ENCODE data around the gene TSPAN7. TPM values are rescaled to one million over a fixed set of nuclear protein-coding genes. Genes with fewer than 3 reads are reported as not detected.

Gene TSPAN7
- polyA plus RNA-seq, 4 donors: 6.9 to 70.5 (median 31.4) TPM

DNA sequence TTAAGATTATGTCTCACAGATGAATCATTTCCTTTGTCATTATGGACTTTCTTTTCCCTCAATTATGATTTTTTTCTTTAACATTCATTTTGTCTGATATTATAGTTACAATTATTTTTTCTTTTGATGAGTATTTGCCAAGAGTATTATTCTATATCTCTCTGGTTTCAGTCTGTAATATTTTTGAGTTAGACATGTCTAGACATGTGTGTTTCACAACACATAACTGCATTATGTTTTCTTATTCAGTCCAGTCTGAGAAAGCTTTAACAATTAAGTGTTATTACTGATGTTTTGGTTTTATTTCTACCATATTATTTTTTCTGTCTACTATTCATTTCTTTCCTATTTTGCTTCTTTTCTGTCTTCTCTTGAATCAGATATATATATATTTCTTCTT, 131.6 kb downstream of the TSPAN7 start:
- DNase-seq (no peak), FAIRE-seq (peak; percentile 89)
- Histone ChIP-seq H3K4me1 (ENCODE audit: control insufficient read depth in 3 of 3, insufficient read depth in 2 of 3, low read depth in 1 of 3, low read length in 2 of 3) (no peaks in the 10 kb centered on the region), H3K9me3 (ENCODE audit: control insufficient read depth in 2 of 2, insufficient read depth in 1 of 2, low read depth in 1 of 2, low read length in 1 of 2) (no peaks in the 10 kb centered on the region), H3K27ac (ENCODE audit: low read depth in 1 of 3, low read length in 2 of 3) (no peak overlapping the region), H3K36me3 (ENCODE audit: control insufficient read depth in 3 of 3, insufficient read depth in 2 of 3, low read depth in 1 of 3, low read length in 3 of 3) (peaks cover 0 to 1% (median 0%) of the 10 kb centered on the region in 3 donors), H3K27me3 (ENCODE audit: control insufficient read depth in 3 of 3, insufficient read depth in 3 of 3, low read length in 3 of 3) (no peaks in the 10 kb centered on the region), H3K4me3 (ENCODE audit: low read depth in 1 of 3, low read length in 3 of 3) (no peak overlapping the region)

DNA sequence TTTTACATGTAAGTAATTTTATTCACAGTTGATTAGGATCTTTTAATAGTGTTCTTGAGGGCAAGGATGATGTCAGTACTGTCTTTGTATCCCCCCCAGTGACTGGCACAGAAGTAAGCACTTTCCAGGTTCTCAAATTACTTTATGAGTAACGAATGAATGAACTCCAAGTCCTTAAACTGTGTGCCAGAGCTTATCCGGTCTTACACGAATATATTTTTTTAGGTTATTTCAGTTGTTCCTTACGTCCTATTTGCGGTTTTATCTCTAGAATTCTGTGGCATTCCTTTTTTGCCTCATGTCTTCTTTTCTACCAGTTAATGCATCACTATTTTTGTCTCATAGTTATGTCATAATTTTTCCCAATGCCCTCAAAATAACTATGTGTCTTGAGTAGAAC, 133.1 kb downstream of the TSPAN7 start:
- H3K4me3 ChIP-seq (ENCODE audit: low read depth in 1 of 3, low read length in 3 of 3): no peak overlapping the region
- H3K36me3 ChIP-seq (ENCODE audit: control insufficient read depth in 3 of 3, insufficient read depth in 2 of 3, low read depth in 1 of 3, low read length in 3 of 3): no peaks in the 10 kb centered on the region
- H3K27me3 ChIP-seq (ENCODE audit: control insufficient read depth in 3 of 3, insufficient read depth in 3 of 3, low read length in 3 of 3): no peaks in the 10 kb centered on the region
- H3K27ac ChIP-seq (ENCODE audit: low read depth in 1 of 3, low read length in 2 of 3): no peak overlapping the region
- no peak for FAIRE-seq
- no peaks in the 10 kb centered on the region for H3K4me1 ChIP-seq (ENCODE audit: control insufficient read depth in 3 of 3, insufficient read depth in 2 of 3, low read depth in 1 of 3, low read length in 2 of 3)
- H3K9me3 ChIP-seq (ENCODE audit: control insufficient read depth in 2 of 2, insufficient read depth in 1 of 2, low read depth in 1 of 2, low read length in 1 of 2): no peaks in the 10 kb centered on the region
- no peak for DNase-seq
- 83 to 92% (median 89%) methylated on average over 5 of the region's 5 CpGs for WGBS, 3 donors

DNA sequence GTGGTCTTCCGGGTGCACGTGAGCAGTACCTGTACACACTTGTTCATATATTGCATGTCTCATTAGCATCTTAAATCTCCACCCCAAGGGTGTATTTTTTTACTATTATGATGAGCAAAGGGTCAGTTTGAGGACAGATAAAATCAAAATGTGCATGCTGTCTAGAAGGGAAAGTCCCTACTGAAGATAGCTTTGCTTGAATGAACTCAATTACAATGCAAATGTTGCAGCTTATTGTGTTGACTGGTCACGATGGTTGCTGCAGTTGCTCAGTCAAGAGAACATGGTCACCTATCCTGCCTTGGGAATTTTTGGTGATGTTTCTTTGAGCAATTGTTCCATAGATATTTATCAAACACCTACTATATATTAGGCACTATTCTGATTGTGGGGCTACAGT, 136.1 kb downstream of the TSPAN7 start:
- WGBS, 3 donors: 83 to 93% (median 92%) methylated on average over 3 of the region's 3 CpGs
- H3K9me3 ChIP-seq (ENCODE audit: control insufficient read depth in 2 of 2, insufficient read depth in 1 of 2, low read depth in 1 of 2, low read length in 1 of 2): no peaks in the 10 kb centered on the region
- DNase-seq: no peak
- FAIRE-seq: no peak
- no peaks in the 10 kb centered on the region for H3K4me1 ChIP-seq (ENCODE audit: control insufficient read depth in 3 of 3, insufficient read depth in 2 of 3, low read depth in 1 of 3, low read length in 2 of 3)
- no peaks in the 10 kb centered on the region for H3K36me3 ChIP-seq (ENCODE audit: control insufficient read depth in 3 of 3, insufficient read depth in 2 of 3, low read depth in 1 of 3, low read length in 3 of 3)
- H3K27me3 ChIP-seq (ENCODE audit: control insufficient read depth in 3 of 3, insufficient read depth in 3 of 3, low read length in 3 of 3): no peaks in the 10 kb centered on the region
- H3K27ac ChIP-seq (ENCODE audit: low read depth in 1 of 3, low read length in 2 of 3): no peak overlapping the region
- no peak overlapping the region for H3K4me3 ChIP-seq (ENCODE audit: low read depth in 1 of 3, low read length in 3 of 3)

DNA sequence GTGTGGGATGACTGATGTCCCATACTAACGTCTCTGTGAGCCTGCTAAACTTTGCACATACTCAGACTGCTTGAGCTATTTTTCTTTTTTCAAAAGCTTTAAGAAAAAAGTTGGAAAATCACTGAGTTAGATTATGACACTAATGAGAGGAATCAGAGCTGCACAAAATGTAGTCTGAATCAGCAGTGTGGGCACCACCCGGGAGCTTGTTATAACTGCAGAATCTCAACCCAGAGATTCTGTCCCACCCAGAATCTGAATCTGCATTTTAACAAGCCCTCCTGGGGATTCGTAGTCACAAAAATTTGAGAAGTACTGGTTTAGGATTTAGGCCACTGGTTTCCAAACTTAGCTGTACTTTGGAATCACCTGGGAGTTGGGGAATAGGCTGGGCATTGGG, 137.8 kb downstream of the TSPAN7 start:
- Histone ChIP-seq H3K4me1 (ENCODE audit: control insufficient read depth in 3 of 3, insufficient read depth in 2 of 3, low read depth in 1 of 3, low read length in 2 of 3) (no peaks in the 10 kb centered on the region), H3K27me3 (ENCODE audit: control insufficient read depth in 3 of 3, insufficient read depth in 3 of 3, low read length in 3 of 3) (no peaks in the 10 kb centered on the region), H3K4me3 (ENCODE audit: low read depth in 1 of 3, low read length in 3 of 3) (no peak overlapping the region), H3K27ac (ENCODE audit: low read depth in 1 of 3, low read length in 2 of 3) (no peak overlapping the region), H3K36me3 (ENCODE audit: control insufficient read depth in 3 of 3, insufficient read depth in 2 of 3, low read depth in 1 of 3, low read length in 3 of 3) (no peaks in the 10 kb centered on the region), H3K9me3 (ENCODE audit: control insufficient read depth in 2 of 2, insufficient read depth in 1 of 2, low read depth in 1 of 2, low read length in 1 of 2) (no peaks in the 10 kb centered on the region)
- 67 to 78% (median 77%) methylated on average over 3 of the region's 3 CpGs for WGBS, 3 donors
- FAIRE-seq (no peak), DNase-seq (no peak)

DNA sequence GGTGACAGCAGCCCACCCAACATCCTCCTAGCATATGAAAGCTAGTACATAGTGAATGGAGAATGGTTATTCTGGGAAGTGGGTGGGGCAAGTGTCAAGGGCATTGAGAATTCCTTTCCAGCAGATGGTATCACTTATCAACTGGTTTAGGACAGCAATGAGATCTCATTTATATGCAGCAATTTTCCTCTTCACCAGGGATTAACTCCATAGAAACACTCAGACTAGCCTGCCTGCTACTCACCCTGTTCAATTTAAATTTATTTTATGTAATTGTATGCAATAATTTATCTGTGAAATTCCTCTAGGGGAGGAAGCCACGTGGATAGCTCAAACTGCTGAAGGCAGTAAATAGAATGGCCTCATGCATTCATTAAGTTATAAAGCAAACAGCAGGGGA, 138.4 kb downstream of the TSPAN7 start:
- Histone ChIP-seq H3K4me1 (ENCODE audit: control insufficient read depth in 3 of 3, insufficient read depth in 2 of 3, low read depth in 1 of 3, low read length in 2 of 3) (no peaks in the 10 kb centered on the region), H3K27ac (ENCODE audit: low read depth in 1 of 3, low read length in 2 of 3) (no peak overlapping the region), H3K4me3 (ENCODE audit: low read depth in 1 of 3, low read length in 3 of 3) (no peak overlapping the region), H3K36me3 (ENCODE audit: control insufficient read depth in 3 of 3, insufficient read depth in 2 of 3, low read depth in 1 of 3, low read length in 3 of 3) (no peaks in the 10 kb centered on the region), H3K27me3 (ENCODE audit: control insufficient read depth in 3 of 3, insufficient read depth in 3 of 3, low read length in 3 of 3) (no peaks in the 10 kb centered on the region), H3K9me3 (ENCODE audit: control insufficient read depth in 2 of 2, insufficient read depth in 1 of 2, low read depth in 1 of 2, low read length in 1 of 2) (no peaks in the 10 kb centered on the region)
- DNase-seq (no peak), FAIRE-seq (no peak)
- 25 to 38% (median 30%) methylated on average over 1 of the region's 1 CpG for WGBS, 3 donors

DNA sequence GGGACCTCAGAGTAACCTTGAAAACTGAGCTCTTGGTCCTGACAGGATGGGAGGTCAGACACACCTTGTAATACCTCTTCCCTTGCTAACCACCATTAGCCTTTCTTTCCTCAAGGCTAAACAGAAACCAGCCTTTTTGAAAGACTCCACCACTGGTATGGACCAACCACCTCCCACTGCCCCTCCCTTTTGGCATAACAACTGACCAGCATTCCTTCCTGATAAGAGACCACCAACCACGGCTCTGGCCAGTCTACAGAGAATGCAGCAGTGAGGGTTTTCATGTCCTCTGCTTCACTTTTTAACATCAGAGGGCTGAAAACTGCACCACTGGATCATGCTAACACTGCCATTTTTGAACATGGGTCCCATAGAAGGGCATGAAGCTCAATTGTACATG, 139.7 kb downstream of the TSPAN7 start:
- Histone ChIP-seq H3K4me1 (ENCODE audit: control insufficient read depth in 3 of 3, insufficient read depth in 2 of 3, low read depth in 1 of 3, low read length in 2 of 3) (no peaks in the 10 kb centered on the region), H3K9me3 (ENCODE audit: control insufficient read depth in 2 of 2, insufficient read depth in 1 of 2, low read depth in 1 of 2, low read length in 1 of 2) (no peaks in the 10 kb centered on the region), H3K4me3 (ENCODE audit: low read depth in 1 of 3, low read length in 3 of 3) (no peak overlapping the region), H3K27ac (ENCODE audit: low read depth in 1 of 3, low read length in 2 of 3) (no peak overlapping the region), H3K27me3 (ENCODE audit: control insufficient read depth in 3 of 3, insufficient read depth in 3 of 3, low read length in 3 of 3) (no peaks in the 10 kb centered on the region), H3K36me3 (ENCODE audit: control insufficient read depth in 3 of 3, insufficient read depth in 2 of 3, low read depth in 1 of 3, low read length in 3 of 3) (no peaks in the 10 kb centered on the region)
- WGBS, 3 donors: 58 to 63% (median 62%) methylated on average over 1 of the region's 1 CpG
- FAIRE-seq: no peak
- no peak for DNase-seq

DNA sequence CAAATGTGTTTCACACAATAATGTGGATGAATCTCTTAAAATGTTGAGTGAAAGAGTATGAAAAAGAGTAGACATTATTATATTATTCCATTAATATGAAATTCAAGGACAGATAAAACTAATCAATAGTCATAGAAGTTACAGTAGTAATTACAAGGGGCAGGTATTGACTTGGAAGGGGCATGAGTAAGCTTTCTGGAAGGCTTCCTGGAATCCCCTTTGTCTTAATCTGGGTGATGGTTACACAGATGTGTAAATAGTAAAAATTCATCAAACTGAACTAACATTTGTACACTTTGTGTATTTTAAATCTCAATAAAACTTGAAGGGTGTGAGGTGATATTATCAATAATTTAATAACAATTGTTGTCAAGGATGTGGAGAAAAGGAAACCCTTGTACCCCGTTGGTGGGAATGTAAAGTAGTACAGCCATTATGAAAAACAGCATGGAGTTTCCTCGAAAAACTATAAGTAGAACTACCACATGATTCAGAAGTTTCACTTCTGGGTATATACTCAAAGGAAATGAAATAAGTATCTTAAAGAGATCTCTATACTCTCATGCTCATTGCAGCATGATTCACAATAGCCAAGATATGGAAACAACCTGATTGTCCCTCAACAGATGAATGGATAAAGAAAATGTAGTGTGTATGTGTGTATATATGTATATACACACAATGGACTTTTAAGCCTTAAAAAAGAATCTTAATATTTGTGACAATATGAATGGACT, 143.0 kb downstream of the TSPAN7 start:
- WGBS, 3 donors: 59 to 80% (median 65%) methylated on average over 2 of the region's 2 CpGs
- Histone ChIP-seq H3K4me1 (ENCODE audit: control insufficient read depth in 3 of 3, insufficient read depth in 2 of 3, low read depth in 1 of 3, low read length in 2 of 3) (no peaks in the 10 kb centered on the region), H3K9me3 (ENCODE audit: control insufficient read depth in 2 of 2, insufficient read depth in 1 of 2, low read depth in 1 of 2, low read length in 1 of 2) (no peaks in the 10 kb centered on the region), H3K36me3 (ENCODE audit: control insufficient read depth in 3 of 3, insufficient read depth in 2 of 3, low read depth in 1 of 3, low read length in 3 of 3) (no peaks in the 10 kb centered on the region), H3K4me3 (ENCODE audit: low read depth in 1 of 3, low read length in 3 of 3) (no peak overlapping the region), H3K27ac (ENCODE audit: low read depth in 1 of 3, low read length in 2 of 3) (no peak overlapping the region), H3K27me3 (ENCODE audit: control insufficient read depth in 3 of 3, insufficient read depth in 3 of 3, low read length in 3 of 3) (no peaks in the 10 kb centered on the region)
- FAIRE-seq: no peak
- no peak for DNase-seq

DNA sequence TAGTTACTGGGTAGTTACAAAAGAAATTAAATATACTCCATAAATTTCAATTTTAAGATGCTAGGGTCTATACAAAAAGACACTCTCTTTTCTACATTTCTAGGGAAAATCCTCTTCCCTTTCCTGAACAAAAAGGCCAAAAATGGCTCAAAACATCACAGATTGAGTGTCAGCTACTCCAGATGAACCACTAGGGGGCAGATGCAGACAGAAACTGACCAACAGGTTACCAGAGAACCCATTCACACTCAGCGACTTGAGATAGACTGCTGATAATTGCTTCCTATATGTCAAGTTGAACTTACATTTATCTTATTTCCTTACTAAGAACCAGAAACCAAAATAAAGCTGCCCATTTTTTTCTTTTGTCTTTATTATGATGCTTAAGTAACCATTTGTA, 156.5 kb downstream of the TSPAN7 start:
- FAIRE-seq (no peak), DNase-seq (peak; percentile 1 to 12)
- no peaks in the 10 kb centered on the region for H3K4me1 ChIP-seq (ENCODE audit: control insufficient read depth in 3 of 3, insufficient read depth in 2 of 3, low read depth in 1 of 3, low read length in 2 of 3)
- WGBS, 3 donors: 26 to 32% (median 28%) methylated on average over 1 of the region's 1 CpG
- H3K27ac ChIP-seq (ENCODE audit: low read depth in 1 of 3, low read length in 2 of 3): no peak overlapping the region
- H3K9me3 ChIP-seq (ENCODE audit: control insufficient read depth in 2 of 2, insufficient read depth in 1 of 2, low read depth in 1 of 2, low read length in 1 of 2): no peaks in the 10 kb centered on the region
- H3K27me3 ChIP-seq (ENCODE audit: control insufficient read depth in 3 of 3, insufficient read depth in 3 of 3, low read length in 3 of 3): no peaks in the 10 kb centered on the region
- no peaks in the 10 kb centered on the region for H3K36me3 ChIP-seq (ENCODE audit: control insufficient read depth in 3 of 3, insufficient read depth in 2 of 3, low read depth in 1 of 3, low read length in 3 of 3)
- H3K4me3 ChIP-seq (ENCODE audit: low read depth in 1 of 3, low read length in 3 of 3): no peak overlapping the region

DNA sequence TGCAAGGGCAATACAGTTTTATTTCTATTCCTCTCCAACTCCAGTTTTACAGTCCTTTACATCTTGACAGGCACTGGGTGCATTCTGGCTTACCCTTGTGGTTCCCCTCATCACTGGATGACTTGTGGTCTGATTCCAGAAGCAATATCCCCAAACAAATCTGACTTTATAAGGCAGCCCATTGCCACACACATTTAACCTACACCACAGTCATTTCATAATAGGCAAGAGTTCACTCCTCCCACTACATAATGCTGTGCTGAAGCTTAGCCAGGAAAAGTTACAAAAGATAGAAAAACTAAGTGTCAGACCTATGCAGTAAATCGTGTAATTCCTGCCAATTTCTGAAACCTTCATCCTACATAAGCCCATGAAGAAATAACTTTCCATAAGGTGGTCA, 157.0 kb downstream of the TSPAN7 start:
- Histone ChIP-seq H3K4me1 (ENCODE audit: control insufficient read depth in 3 of 3, insufficient read depth in 2 of 3, low read depth in 1 of 3, low read length in 2 of 3) (no peaks in the 10 kb centered on the region), H3K4me3 (ENCODE audit: low read depth in 1 of 3, low read length in 3 of 3) (no peak overlapping the region), H3K9me3 (ENCODE audit: control insufficient read depth in 2 of 2, insufficient read depth in 1 of 2, low read depth in 1 of 2, low read length in 1 of 2) (no peaks in the 10 kb centered on the region), H3K27ac (ENCODE audit: low read depth in 1 of 3, low read length in 2 of 3) (no peak overlapping the region), H3K36me3 (ENCODE audit: control insufficient read depth in 3 of 3, insufficient read depth in 2 of 3, low read depth in 1 of 3, low read length in 3 of 3) (no peaks in the 10 kb centered on the region), H3K27me3 (ENCODE audit: control insufficient read depth in 3 of 3, insufficient read depth in 3 of 3, low read length in 3 of 3) (no peaks in the 10 kb centered on the region)
- no peak for FAIRE-seq
- 69 to 89% (median 78%) methylated on average over 1 of the region's 1 CpG for WGBS, 3 donors
- no peak for DNase-seq
